Duodenal mucosa (tissue), 2 donors: ENCODE measurements around the gene NDUFS2.
A peak's percentile ranks its signal among the peaks of the same experiment; 100 is the strongest.

Experiments used
- H3K27ac ChIP-seq: one replicate; pipeline ENCODE4 v1.7.0; 2013; ENCODE audit warnings: low read depth, low read length
- H3K27me3 ChIP-seq, 2 donors: one replicate each; pipeline ENCODE4 v1.7.0; 2013; ENCODE audit warnings: low read length in 2 of 2, control low read depth in 1 of 2; ENCODE audit not compliant: insufficient read depth in 2 of 2, control insufficient read depth in 1 of 2
- H3K36me3 ChIP-seq, 2 donors: one replicate each; pipeline ENCODE4 v1.7.0; 2013; ENCODE audit warnings: low read length in 2 of 2, control low read depth in 1 of 2; ENCODE audit not compliant: insufficient read depth in 2 of 2, control insufficient read depth in 1 of 2
- H3K4me1 ChIP-seq, 2 donors: one replicate each; pipeline ENCODE4 v1.7.0; 2013; ENCODE audit warnings: low read length in 2 of 2, control low read depth in 1 of 2; ENCODE audit not compliant: insufficient read depth in 2 of 2, control insufficient read depth in 1 of 2
- H3K4me3 ChIP-seq, 2 donors: one replicate each; pipeline ENCODE4 v1.7.0; 2013; ENCODE audit warnings: low read length in 2 of 2, low read depth in 1 of 2
- H3K9ac ChIP-seq, 2 donors: one replicate each; pipeline ENCODE4 v1.7.0; 2013; ENCODE audit warnings: low read length in 2 of 2, low read depth in 1 of 2
- H3K9me3 ChIP-seq, 2 donors: one replicate each; pipeline ENCODE4 v1.7.0; 2013; ENCODE audit warnings: low read length in 2 of 2, control low read depth in 1 of 2; ENCODE audit not compliant: control insufficient read depth in 1 of 2

The NDUFS2 gene

DNA sequence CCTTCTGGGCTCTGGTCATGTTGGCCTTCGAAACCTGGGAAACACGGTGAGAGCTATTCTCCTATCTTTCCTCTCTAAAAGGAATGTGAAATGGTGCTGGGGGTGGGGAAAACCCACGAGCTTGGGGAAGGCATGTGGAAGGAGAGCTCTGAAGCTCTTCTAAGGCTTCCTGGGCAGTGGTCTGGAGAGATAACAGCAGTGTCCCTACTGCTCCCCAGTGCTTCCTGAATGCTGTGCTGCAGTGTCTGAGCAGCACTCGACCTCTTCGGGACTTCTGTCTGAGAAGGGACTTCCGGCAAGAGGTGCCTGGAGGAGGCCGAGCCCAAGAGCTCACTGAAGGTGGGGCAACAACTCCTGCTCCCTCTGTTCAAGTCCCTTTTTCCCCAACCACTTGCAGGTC, 40.1 kb upstream of the NDUFS2 start:
- peaks cover 14 to 54% of the 10 kb centered on the region in 2 donors for H3K36me3 ChIP-seq

DNA sequence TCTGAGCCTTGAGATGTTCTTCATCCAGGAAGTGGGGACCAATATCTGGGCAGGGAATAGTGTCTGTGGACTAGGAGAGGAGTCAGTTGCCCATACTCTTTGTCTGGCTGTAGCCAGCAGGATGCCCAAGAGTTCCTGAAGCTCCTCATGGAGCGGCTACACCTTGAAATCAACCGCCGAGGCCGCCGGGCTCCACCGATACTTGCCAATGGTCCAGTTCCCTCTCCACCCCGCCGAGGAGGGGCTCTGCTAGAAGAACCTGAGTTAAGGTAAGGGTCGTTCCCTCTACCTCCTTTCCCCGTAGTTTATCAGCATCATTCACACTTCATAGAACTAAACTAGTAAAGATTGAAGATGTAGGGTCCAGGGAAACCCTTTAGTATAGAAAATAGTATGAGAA, 39.4 kb upstream of the NDUFS2 start:
- no peaks in the 10 kb centered on the region for H3K9me3 ChIP-seq
- peaks cover 30 to 52% of the 10 kb centered on the region in 2 donors for H3K4me1 ChIP-seq
- H3K4me3 ChIP-seq: no peak overlapping the region
- peaks cover 12 to 47% of the 10 kb centered on the region in 2 donors for H3K36me3 ChIP-seq
- H3K27me3 ChIP-seq: no peaks in the 10 kb centered on the region
- no peak overlapping the region for H3K27ac ChIP-seq
- no peak overlapping the region for H3K9ac ChIP-seq

More for the DNA sequence above, 40.1 kb upstream of the NDUFS2 start:
- Histone ChIP-seq H3K27me3 (no peaks in the 10 kb centered on the region), H3K9me3 (no peaks in the 10 kb centered on the region), H3K27ac (no peak overlapping the region), H3K9ac (no peak overlapping the region), H3K4me3 (no peak overlapping the region), H3K4me1 (peaks cover 27 to 49% of the 10 kb centered on the region in 2 donors)

DNA sequence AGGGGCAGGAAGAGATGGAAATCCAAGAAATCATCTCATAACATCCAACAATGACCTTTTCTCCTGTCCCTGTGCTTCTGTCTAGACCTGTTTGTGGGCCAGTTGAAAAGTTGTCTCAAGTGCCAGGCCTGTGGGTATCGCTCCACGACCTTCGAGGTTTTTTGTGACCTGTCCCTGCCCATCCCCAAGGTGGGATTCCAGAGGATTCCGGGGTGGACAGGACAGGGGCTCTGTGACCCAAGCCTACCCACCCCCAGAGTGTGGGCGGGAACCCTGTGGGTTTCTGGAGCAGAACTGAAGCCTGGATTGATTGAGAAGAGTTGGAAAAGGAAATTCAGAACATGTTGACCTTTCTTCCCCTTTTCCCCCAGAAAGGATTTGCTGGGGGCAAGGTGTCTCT, 38.4 kb upstream of the NDUFS2 start:
- H3K9ac ChIP-seq: no peak overlapping the region
- H3K4me3 ChIP-seq: no peak overlapping the region
- no peaks in the 10 kb centered on the region for H3K9me3 ChIP-seq
- no peak overlapping the region for H3K27ac ChIP-seq
- H3K4me1 ChIP-seq: peaks cover 27 to 48% of the 10 kb centered on the region in 2 donors
- no peaks in the 10 kb centered on the region for H3K27me3 ChIP-seq
- peaks cover 5 to 38% of the 10 kb centered on the region in 2 donors for H3K36me3 ChIP-seq

DNA sequence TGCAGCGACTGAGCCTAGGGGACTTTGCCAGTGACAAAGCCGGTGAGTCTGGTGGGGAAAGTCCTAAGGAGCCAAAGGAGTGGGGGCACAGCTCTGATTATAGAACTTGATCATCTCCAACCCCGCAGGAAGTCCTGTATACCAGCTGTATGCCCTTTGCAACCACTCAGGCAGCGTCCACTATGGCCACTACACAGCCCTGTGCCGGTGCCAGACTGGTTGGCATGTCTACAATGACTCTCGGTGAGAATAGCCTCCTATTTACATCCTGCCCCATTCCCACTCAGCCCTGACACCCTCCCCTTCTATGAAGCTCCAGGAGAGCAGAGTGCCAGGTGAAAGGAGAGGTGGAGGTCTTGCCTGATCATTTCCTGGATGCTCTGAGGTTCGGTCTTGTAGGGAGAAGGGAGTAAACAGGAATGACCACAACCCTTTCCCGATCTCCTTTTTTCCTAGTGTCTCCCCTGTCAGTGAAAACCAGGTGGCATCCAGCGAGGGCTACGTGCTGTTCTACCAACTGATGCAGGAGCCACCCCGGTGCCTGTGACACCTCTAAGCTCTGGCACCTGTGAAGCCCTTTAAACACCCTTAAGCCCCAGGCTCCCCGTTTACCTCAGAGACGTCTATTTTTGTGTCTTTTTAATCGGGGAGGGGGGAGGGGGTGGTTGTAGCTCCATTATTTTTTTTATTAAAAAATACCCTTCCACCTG, 37.1 kb upstream of the NDUFS2 start:
- H3K27me3 ChIP-seq: no peaks in the 10 kb centered on the region
- peaks cover 20 to 40% of the 10 kb centered on the region in 2 donors for H3K4me1 ChIP-seq
- H3K4me3 ChIP-seq: peak overlapping the region in 1 of 2 donors; percentile 97
- H3K9ac ChIP-seq: peak overlapping the region; percentile 83 to 89
- peak overlapping the region; percentile 95 for H3K27ac ChIP-seq
- H3K36me3 ChIP-seq: peaks cover 5 to 50% of the 10 kb centered on the region in 2 donors
- H3K9me3 ChIP-seq: no peaks in the 10 kb centered on the region

DNA sequence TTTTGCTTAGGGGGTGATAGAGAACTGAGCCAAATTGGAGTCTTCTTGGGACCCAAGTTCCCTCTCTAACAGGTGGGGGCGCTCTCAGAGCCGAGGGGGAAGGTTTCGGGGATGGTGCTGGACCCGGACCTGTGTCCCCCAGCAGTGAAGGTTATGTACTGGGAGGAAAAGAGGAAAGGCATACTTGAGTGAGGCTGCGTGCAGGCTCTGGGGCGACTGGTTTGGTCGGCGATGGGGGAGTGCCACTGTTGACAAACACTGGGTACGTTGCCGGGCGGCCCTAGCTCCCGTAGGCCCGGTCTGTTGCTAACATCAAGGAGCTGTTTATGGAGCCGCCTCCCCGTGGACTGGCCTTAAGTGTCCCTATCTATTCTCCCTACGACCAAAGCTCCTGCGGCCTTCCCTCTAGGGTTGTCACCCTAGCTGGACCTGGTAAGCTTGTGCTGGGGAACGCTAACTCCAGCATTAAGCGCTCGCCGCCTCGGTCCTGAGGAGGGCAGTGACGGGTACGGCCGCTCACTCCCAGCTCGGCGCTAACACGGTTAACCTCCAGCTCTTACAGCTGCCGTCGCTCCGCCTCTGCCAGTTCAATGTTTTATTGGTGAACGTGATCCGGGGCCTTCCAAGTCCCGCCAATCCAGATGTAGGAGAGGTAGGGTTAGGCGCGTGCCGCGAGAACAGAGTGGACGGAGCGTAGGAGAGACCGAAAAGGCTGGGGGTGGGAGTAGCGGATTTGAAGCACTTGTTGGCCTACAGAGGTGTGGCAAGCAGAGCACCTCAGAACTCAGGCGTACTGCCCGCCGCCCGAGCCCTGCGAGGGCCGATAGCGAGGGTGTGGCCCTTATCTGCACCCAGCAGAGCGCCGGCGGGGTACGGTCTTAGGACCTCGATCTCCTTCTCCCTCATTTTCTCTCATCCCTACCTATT, 36.2 kb upstream of the NDUFS2 start, which contains the start of gene PPOX:
Gene PPOX (plus strand): TSS at position 685 of the 927 bp plus-strand sequence. CDS start 422 bp downstream, outside the sequence.
- Histone ChIP-seq H3K9me3 (no peaks in the 10 kb centered on the region), H3K27ac (peak within 1 kb of the TSS; percentile 95), H3K4me1 (peaks cover 11 to 30% of the 10 kb centered on the region in 2 donors), H3K9ac (peak within 1 kb of the TSS; percentile 83 to 89), H3K27me3 (no peaks in the 10 kb centered on the region), H3K36me3 (peaks cover 14 to 58% of the 10 kb centered on the region in 2 donors), H3K4me3 (peak within 1 kb of the TSS; percentile 97)

DNA sequence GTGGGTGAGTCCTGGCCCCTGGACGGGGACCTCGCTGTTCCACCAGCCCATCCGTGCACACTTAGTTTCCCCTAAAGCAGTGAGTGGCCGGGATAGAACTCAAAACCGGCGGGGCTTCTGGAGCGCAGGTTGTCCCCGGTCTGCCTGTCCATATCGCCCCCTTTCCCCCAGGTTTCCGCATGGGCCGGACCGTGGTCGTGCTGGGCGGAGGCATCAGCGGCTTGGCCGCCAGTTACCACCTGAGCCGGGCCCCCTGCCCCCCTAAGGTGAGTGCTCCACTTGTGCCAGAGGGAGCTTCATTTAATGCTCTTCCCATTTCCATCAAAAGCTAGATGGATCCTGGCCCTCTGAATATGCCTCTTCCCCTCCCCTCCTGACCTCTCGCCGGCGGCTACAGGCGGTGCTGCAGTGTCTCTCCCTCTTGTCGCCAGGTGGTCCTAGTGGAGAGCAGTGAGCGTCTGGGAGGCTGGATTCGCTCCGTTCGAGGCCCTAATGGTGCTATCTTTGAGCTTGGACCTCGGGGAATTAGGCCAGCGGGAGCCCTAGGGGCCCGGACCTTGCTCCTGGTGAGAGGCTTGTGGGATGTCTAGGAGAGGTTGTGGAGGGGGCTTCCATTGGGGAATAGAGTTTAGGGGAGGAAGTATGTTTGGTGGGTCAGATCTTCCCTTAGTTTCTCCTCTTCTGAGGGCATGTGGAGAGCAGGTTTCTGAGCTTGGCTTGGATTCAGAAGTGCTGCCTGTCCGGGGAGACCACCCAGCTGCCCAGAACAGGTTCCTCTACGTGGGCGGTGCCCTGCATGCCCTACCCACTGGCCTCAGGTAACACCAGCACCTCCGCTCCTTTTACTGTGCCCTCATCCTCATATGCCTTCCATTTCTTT, 35.3 kb upstream of the NDUFS2 start:
- H3K36me3 ChIP-seq: peaks cover 16 to 61% of the 10 kb centered on the region in 2 donors
- H3K27ac ChIP-seq: no peak overlapping the region
- no peaks in the 10 kb centered on the region for H3K27me3 ChIP-seq
- peak overlapping the region; percentile 83 to 89 for H3K9ac ChIP-seq
- no peaks in the 10 kb centered on the region for H3K9me3 ChIP-seq
- H3K4me3 ChIP-seq: peak overlapping the region; percentile 97
- H3K4me1 ChIP-seq: peaks cover 11 to 22% of the 10 kb centered on the region in 2 donors

DNA sequence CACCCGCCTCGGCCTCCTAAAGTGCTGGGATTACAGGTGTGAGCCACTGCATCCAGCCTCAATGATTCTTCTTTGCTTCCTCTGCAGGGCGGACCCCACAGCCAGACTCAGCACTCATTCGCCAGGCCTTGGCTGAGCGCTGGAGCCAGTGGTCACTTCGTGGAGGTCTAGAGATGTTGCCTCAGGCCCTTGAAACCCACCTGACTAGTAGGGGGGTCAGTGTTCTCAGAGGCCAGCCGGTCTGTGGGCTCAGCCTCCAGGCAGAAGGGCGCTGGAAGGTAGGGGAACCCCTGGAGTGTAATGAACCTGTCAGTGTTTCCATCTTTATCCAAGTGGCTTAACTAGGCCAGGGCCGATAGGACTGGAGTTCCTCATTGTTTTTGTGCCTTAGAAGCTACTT, 33.3 kb upstream of the NDUFS2 start:
- no peaks in the 10 kb centered on the region for H3K9me3 ChIP-seq
- no peak overlapping the region for H3K9ac ChIP-seq
- H3K36me3 ChIP-seq: peaks cover 27 to 61% of the 10 kb centered on the region in 2 donors
- H3K4me1 ChIP-seq: peaks cover 11 to 31% of the 10 kb centered on the region in 2 donors
- no peaks in the 10 kb centered on the region for H3K27me3 ChIP-seq
- H3K27ac ChIP-seq: no peak overlapping the region
- H3K4me3 ChIP-seq: no peak overlapping the region

DNA sequence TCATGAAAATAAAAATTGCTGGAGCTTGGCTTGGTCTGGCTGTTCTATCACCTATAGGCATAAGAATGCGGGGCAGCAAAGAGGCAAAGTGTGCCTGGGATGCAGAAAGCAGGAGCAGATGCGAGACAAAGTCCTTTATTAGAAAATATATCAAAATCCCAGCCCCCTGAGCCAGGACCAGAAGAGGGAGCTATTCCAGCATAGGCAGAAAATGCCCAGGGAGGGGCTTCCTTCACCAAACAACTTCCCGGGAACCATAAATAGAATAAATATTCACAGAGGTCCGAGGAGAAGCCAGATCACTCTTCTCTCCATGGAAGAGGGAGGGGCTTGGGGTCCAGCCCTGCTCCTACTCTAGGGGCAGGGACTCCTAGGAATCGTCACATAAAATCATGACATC, 31.0 kb upstream of the NDUFS2 start:
- Histone ChIP-seq H3K4me1 (peaks cover 13 to 25% of the 10 kb centered on the region in 2 donors), H3K27me3 (no peaks in the 10 kb centered on the region), H3K9ac (no peak overlapping the region), H3K36me3 (peaks cover 33 to 64% of the 10 kb centered on the region in 2 donors), H3K27ac (no peak overlapping the region), H3K9me3 (no peaks in the 10 kb centered on the region), H3K4me3 (no peak overlapping the region)

DNA sequence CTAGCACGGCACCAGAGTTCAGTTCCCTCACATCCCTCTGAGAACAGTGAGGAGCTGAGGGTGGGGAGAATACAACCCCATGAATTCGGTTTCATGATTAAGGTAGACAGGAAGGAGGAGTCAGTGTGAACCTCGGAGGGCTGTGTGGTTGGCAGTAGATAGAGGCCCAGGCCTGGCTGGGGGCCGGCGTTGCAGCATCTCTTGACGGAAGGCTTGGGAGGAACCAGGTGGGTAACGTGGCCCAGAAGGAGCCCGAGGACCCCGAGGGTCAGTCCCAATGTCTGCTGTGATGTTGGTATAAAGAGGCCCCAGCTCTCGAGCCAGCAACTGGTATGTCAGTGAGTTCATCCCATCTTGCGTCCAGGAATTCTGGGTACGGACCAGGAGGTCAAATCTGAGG, 30.5 kb upstream of the NDUFS2 start:
- Histone ChIP-seq H3K4me3 (no peak overlapping the region), H3K9ac (no peak overlapping the region), H3K4me1 (peaks cover 18 to 29% of the 10 kb centered on the region in 2 donors), H3K36me3 (peaks cover 33 to 64% of the 10 kb centered on the region in 2 donors), H3K27me3 (no peaks in the 10 kb centered on the region), H3K9me3 (no peaks in the 10 kb centered on the region), H3K27ac (no peak overlapping the region)
